GM23338 (cell line): ENCODE results near the gene RESP18. TPM values are rescaled to one million over a fixed set of nuclear protein-coding genes. Genes with fewer than 3 reads are reported as not detected.
A peak's percentile ranks its signal among the peaks of the same experiment; 100 is the strongest.

Experiments used
- ATAC-seq: fragments of 200-7000 bp; cut with Tn5 transposase; 3 replicates; pipeline ENCODE4 v1.9.1; 2020
- DNase-seq: peaks from one replicate; pipeline ENCODE4 v3.0.0-alpha.2; 2015; ENCODE audit warnings: low spot score
- H2AFZ ChIP-seq: fragments of 200-600 bp; sonication (generic); 2 replicates; pipeline ENCODE4 v1.8.0; 2016; ENCODE audit warnings: antibody characterized with exemption, mild to moderate bottlenecking, moderate library complexity
- H3F3A ChIP-seq: fragments of 200-600 bp; sonication (generic); replicated peaks from 2 replicates; pipeline ENCODE4 v1.8.0; 2017; ENCODE audit warnings: antibody characterized with exemption, mixed run types, low read depth
- H3K27ac ChIP-seq: fragments of 200-600 bp; sonication (generic); 2 replicates; pipeline ENCODE4 v1.6.1; 2016; ENCODE audit warnings: low read depth
- H3K27me3 ChIP-seq: fragments of 200-600 bp; sonication (generic); 2 replicates; pipeline ENCODE4 v1.8.0; 2016; ENCODE audit warnings: mild to moderate bottlenecking, mixed run types, moderate library complexity; ENCODE audit not compliant: insufficient read depth
- H3K36me3 ChIP-seq: fragments of 200-600 bp; sonication (generic); 2 replicates; pipeline ENCODE4 v1.8.0; 2016; ENCODE audit warnings: mild to moderate bottlenecking; ENCODE audit not compliant: insufficient read depth
- H3K4me1 ChIP-seq: fragments of 200-600 bp; sonication (generic); 2 replicates; pipeline ENCODE4 v1.8.0; 2016; ENCODE audit warnings: mild to moderate bottlenecking, moderate library complexity; ENCODE audit not compliant: insufficient read depth
- H3K4me2 ChIP-seq: fragments of 200-600 bp; sonication (generic); 2 replicates; pipeline ENCODE4 v1.7.1; 2017; ENCODE audit warnings: mixed run types
- H3K4me3 ChIP-seq: fragments of 200-600 bp; sonication (generic); 2 replicates; pipeline ENCODE4 v1.6.1; 2016; ENCODE audit warnings: mixed run types
- H3K79me2 ChIP-seq: fragments of 200-600 bp; sonication (generic); replicated peaks from 2 replicates; pipeline ENCODE4 v1.8.0; 2017; ENCODE audit warnings: mild to moderate bottlenecking; ENCODE audit not compliant: insufficient read depth
- H3K9me2 ChIP-seq: fragments of 200-600 bp; sonication (generic); 2 replicates; pipeline ENCODE4 v1.8.0; 2017; ENCODE audit not compliant: insufficient read depth
- H4K20me1 ChIP-seq: fragments of 200-600 bp; sonication (generic); replicated peaks from 2 replicates; pipeline ENCODE4 v1.8.0; 2017; ENCODE audit warnings: mild to moderate bottlenecking; ENCODE audit not compliant: insufficient read depth
- H3K27ac Mint-ChIP-seq: 2 replicates; pipeline ENCODE4 v1.8.0; 2020; ENCODE audit warnings: inconsistent platforms, mild to moderate bottlenecking, moderate library complexity, mixed read lengths
- H3K27me3 Mint-ChIP-seq: 3 replicates; pipeline ENCODE4 v1.8.0; 2022; ENCODE audit warnings: low read depth, mild to moderate bottlenecking, moderate library complexity, mixed read lengths, inconsistent platforms; ENCODE audit not compliant: insufficient read depth, poor library complexity
- H3K36me3 Mint-ChIP-seq: 3 replicates; pipeline ENCODE4 v1.8.0; 2021; ENCODE audit warnings: low read depth, mild to moderate bottlenecking, inconsistent platforms, moderate library complexity, mixed read lengths
- H3K4me1 Mint-ChIP-seq: 3 replicates; pipeline ENCODE4 v1.8.0; 2020; ENCODE audit warnings: mild to moderate bottlenecking, inconsistent platforms, mixed read lengths
- H3K4me3 Mint-ChIP-seq: 3 replicates; pipeline ENCODE4 v1.8.0; 2021; ENCODE audit warnings: moderate library complexity, mild to moderate bottlenecking, inconsistent platforms, mixed read lengths
- H3K9me3 Mint-ChIP-seq: 3 replicates; pipeline ENCODE4 v1.8.0; 2020; ENCODE audit warnings: moderate library complexity, mild to moderate bottlenecking, inconsistent platforms, mixed read lengths
- CREB1 ChIP-seq: fragments of 250-450 bp; sonication (Bioruptor Pico); IDR thresholded peaks from 2 replicates; pipeline ENCODE4 v1.5.0; 2020; ENCODE audit warnings: low read depth, mild to moderate bottlenecking, moderate library complexity
- ETS1 ChIP-seq: IDR thresholded peaks from 2 replicates; pipeline ENCODE4 v1.6.1; 2016; ENCODE audit warnings: antibody characterized with exemption
- EZH2 ChIP-seq: fragments of 200-600 bp; sonication (generic); IDR thresholded peaks from one replicate; pipeline ENCODE4 v1.8.0; 2017; ENCODE audit warnings: antibody characterized with exemption, mild to moderate bottlenecking, low read depth; ENCODE audit not compliant: unreplicated experiment
- EZH2phosphoT487 ChIP-seq: fragments of 200-600 bp; sonication (generic); IDR thresholded peaks from one replicate; pipeline ENCODE4 v1.8.1; 2018; ENCODE audit warnings: antibody characterized with exemption; ENCODE audit not compliant: unreplicated experiment
- JUNB ChIP-seq: IDR thresholded peaks from one replicate; pipeline ENCODE4 v1.6.1; 2016; ENCODE audit warnings: antibody characterized with exemption; ENCODE audit not compliant: unreplicated experiment
- NANOG ChIP-seq: IDR thresholded peaks from 2 replicates; pipeline ENCODE4 v1.6.1; 2016; ENCODE audit warnings: antibody characterized with exemption, borderline replicate concordance
- POLR2AphosphoS5 ChIP-seq: IDR thresholded peaks from 2 replicates; pipeline ENCODE4 v1.6.1; 2016; ENCODE audit warnings: antibody characterized with exemption, low read depth
- REST ChIP-seq: IDR thresholded peaks from one replicate; pipeline ENCODE4 v1.6.1; 2018; ENCODE audit warnings: antibody characterized with exemption; ENCODE audit not compliant: unreplicated experiment
- STAT1 ChIP-seq: IDR thresholded peaks from one replicate; pipeline ENCODE4 v1.6.1; 2016; ENCODE audit warnings: antibody characterized with exemption; ENCODE audit not compliant: unreplicated experiment
- ZNF331 ChIP-seq: fragments of 250-450 bp; sonication (Bioruptor Pico); IDR thresholded peaks from 2 replicates; pipeline ENCODE4 v1.5.0; 2020; ENCODE audit warnings: low read depth, mild to moderate bottlenecking, moderate library complexity
- ZNF462 ChIP-seq: fragments of 250-450 bp; sonication (Bioruptor Pico); IDR thresholded peaks from 2 replicates; pipeline ENCODE4 v1.5.0; 2020; ENCODE audit warnings: mild to moderate bottlenecking, moderate library complexity
- polyA plus RNA-seq: library from polyadenylated mRNA; unstranded; fragments of >200 nt; fragmentation: Nextera tagmentation; extraction: Ambion mirVana; gene quantifications from 2 replicates; pipeline ENCODE4 v1.2.1, GENCODE V29; 2016
- total RNA-seq: library from RNA; depleted of rRNA; stranded (reverse); fragments of >200 nt; shearing (Covaris generic); gene quantifications from 2 replicates; pipeline ENCODE4 v1.2.3, GENCODE V29; 2014

RESP18 gene
- total and polyA plus RNA-seq, 2 experiments from 2014 or later: not detected

GRCh38 chr2:219302412-219302968 lies 30.1 kb downstream of the RESP18 start:
- H3K4me3 Mint-ChIP-seq: no peak overlapping the region
- H4K20me1 ChIP-seq: peaks cover 7% of the 10 kb centered on the region
- H3K27ac ChIP-seq: no peak overlapping the region
- H3K27me3 ChIP-seq: peaks cover 10% of the 10 kb centered on the region
- no peaks in the 10 kb centered on the region for H3K79me2 ChIP-seq
- H2AFZ ChIP-seq: no peak overlapping the region
- no peak overlapping the region for H3K4me2 ChIP-seq
- peaks cover 9% of the 10 kb centered on the region for H3K4me1 Mint-ChIP-seq
- H3K36me3 ChIP-seq: no peaks in the 10 kb centered on the region
- no peaks in the 10 kb centered on the region for H3K9me3 Mint-ChIP-seq
- no peak overlapping the region for H3K27ac Mint-ChIP-seq
- no peaks in the 10 kb centered on the region for H3K9me2 ChIP-seq
- no peak for DNase-seq
- H3K4me3 ChIP-seq: no peak overlapping the region
- ATAC-seq: no peak
- no peaks in the 10 kb centered on the region for H3K36me3 Mint-ChIP-seq
- TF ChIP-seq JUNB (no peak), EZH2phosphoT487 (no peak), NANOG (no peak), ZNF331 (no peak)
- H3K27me3 Mint-ChIP-seq: peaks cover 15% of the 10 kb centered on the region
- H3F3A ChIP-seq: no peaks in the 10 kb centered on the region
- peaks cover 7% of the 10 kb centered on the region for H3K4me1 ChIP-seq

GRCh38 chr2:219300022-219300421 lies 32.5 kb downstream of the RESP18 start:
- Mint-ChIP-seq H3K4me3 (no peak overlapping the region), H3K36me3 (no peaks in the 10 kb centered on the region; the same call in 2 of the 3 replicates), H3K27me3 (peaks cover 26% of the 10 kb centered on the region), H3K27ac (no peak overlapping the region), H3K4me1 (peaks cover 12% of the 10 kb centered on the region), H3K9me3 (no peaks in the 10 kb centered on the region; the same call in 2 of the 3 replicates)
- Histone ChIP-seq H3K4me1 (peaks cover 6% of the 10 kb centered on the region; the same call in 1 of the 2 replicates), H3K4me2 (no peak overlapping the region), H4K20me1 (peaks cover 5% of the 10 kb centered on the region; the same call in 1 of the 2 replicates), H3K36me3 (no peaks in the 10 kb centered on the region), H3F3A (peaks cover 5% of the 10 kb centered on the region; the same call in 1 of the 2 replicates), H3K27me3 (peaks cover 12% of the 10 kb centered on the region), H2AFZ (no peak overlapping the region), H3K4me3 (no peak overlapping the region), H3K79me2 (no peaks in the 10 kb centered on the region), H3K9me2 (no peaks in the 10 kb centered on the region), H3K27ac (no peak overlapping the region)
- no peak for DNase-seq
- ATAC-seq: peak; percentile 12
- TF ChIP-seq EZH2 (no peak), CREB1 (CRISPR knock-in tag) (no peak), ZNF331 (no peak), STAT1 (no peak), ETS1 (no peak), REST (no peak), EZH2phosphoT487 (no peak), POLR2AphosphoS5 (no peak), ZNF462 (no peak), JUNB (no peak)
